ENCODE results near the gene TTC1.

DNA sequence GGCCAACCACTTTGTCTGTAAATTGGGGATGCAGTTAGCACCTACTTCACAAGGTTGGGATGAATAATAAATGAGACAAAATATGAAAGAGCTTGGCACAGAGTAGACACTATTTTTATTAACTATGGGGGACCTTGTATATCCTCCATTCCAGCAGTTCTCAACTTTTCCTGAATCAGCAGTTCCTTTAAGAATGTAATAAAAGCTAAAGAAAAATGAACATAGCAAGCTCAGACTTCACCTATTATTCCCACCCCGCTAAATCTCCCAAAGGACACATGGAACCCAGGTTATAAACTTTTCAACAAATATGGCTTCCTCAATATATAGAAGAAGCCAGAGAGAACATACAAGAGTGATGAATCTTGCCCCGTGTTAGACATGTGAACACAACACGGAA lies 32.0 kb upstream of the TTC1 start:
- no peak for TF ChIP-seq SUZ12 (IDR thresholded peaks at IDR 0.05; ENCODE audit: extremely low read depth, insufficient read depth, insufficient read length)
- no peak for TF ChIP-seq YY1 (IDR thresholded peaks at IDR 0.05; ENCODE audit: insufficient read depth, insufficient read length)

All from NT2/D1 (cell line).